NCI-H345 (cell line): ENCODE results near the gene PLAU.
"Not testable (repeated sequence)": the region's sequence is repeated elsewhere in the genome, so short reads cannot be mapped to it uniquely, and the experiment has no call there.

Source experiments
- DNase-seq: peaks from one replicate; lab custom pipeline; 2025; lab: John Stamatoyannopoulos, UW

PLAU gene

GRCh38 chr10:73950155-73950948, 39.4 kb downstream of the PLAU start:
- no peak for DNase-seq

GRCh38 chr10:73953665-73954064, 42.7 kb downstream of the PLAU start:
- no peak for DNase-seq

DNA sequence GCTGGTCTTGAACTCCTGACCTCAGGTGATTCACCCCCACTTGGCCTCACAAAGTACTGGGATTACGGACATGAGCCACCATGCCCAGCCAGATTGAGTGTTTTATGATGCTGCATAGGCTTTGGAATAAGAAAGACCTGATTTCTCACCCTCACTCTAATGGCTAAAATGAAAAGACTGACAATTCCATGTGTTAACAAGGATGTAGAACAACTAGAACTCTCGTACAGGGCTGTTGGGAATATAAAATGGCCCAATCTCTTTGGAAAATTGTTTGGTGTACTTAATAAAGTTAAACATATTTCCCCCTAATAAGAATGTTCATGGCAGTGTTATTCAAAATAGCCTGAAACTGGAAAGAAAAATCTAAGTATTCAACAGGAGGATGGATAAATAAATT, 43.8 kb downstream of the PLAU start:
- no peak for DNase-seq

DNA sequence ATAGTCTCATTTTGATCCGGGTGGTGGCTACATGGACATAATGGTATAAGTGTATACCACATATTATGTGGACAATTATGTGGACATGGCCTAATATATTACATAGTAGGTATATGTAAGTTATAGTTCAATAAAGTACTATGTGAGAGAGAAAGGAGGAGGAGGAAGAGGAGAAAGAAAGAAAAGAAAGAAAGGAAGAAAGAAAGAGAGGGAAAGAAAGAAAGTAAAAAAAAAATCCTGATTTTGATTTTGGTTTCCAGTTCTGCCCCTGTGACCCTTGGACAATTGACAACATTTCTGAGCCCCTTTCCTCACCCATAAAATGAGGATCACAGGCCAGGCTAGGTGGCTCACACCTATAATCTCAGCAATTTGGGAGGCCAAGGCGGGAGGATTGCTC, 44.8 kb downstream of the PLAU start:
- DNase-seq = no peak

- DNase-seq = no peak
Observed at GRCh38 chr10:73956476-73957359, 45.8 kb downstream of the PLAU start.

DNA sequence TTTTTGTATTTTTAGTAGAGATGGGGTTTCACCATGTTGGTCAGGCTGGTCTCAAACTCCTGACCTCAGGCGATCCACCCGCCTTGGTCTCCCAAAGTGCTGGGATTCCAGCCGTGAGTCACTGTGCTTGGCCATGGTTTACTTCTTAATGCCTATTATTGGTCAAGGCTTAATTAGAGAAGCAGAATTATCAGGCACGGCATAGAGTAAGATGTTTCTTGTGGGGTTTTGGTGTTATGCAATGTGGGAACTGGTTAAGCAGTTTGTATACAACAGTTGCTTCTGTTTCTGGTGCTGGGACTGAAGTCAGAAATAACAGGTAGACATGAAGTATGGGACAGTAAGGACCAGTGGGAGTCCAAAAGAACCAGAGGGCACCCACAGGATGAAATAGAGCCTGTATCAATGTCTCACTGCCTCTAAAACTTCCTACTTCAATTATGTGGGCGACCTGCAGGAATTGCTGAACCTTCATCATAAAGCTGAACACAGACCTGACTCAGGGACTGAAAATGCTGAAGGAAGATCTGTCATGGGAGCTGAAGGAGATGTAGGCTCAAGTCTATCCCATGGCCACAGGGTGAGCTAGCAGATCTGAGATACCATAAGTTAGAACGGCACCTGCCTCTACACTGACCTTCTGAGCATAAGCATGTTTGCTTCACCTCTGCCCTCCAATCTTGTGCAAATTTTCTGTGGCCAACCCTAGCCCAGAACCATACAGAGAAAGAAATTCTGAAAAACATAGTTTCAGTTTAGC, 48.7 kb downstream of the PLAU start:
- no peak for DNase-seq

GRCh38 chr10:73962386-73962785, 51.5 kb downstream of the PLAU start:
- DNase-seq = no peak

- not testable (repeated sequence) for DNase-seq
Observed at GRCh38 chr10:73963533-73963932, 52.6 kb downstream of the PLAU start.

GRCh38 chr10:73964743-73965142, 53.8 kb downstream of the PLAU start:
- no peak for DNase-seq

DNA sequence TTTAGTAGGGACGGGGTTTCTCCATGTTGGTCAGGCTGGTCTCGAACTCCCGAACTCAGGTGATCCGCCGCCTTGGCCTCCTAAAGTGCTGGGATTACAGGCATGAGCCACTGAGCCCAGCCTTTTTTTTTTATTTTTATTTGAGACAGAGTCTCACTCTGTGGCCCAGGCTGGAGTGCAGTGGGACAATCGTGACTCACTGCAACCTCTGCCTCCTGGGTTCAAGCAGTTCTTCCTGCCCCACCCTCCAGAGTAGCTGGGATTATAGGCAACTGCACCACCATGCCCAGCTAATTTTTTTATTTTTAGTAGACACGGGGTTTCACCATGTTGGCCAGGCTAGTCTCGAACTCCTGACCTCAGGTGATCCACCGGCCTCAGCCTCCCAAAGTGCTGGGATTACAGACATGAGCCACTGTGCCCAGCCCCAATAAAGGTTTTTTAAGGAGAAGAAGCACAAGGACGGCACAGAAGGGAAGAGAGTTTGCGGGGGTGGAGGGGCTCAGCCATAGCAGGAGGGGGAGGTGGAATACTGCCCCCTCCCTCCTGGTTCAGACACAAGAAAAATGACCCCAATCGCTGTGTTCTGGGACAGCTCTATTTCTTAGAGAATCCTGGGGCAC, 54.4 kb downstream of the PLAU start:
- not testable (repeated sequence) for DNase-seq

DNA sequence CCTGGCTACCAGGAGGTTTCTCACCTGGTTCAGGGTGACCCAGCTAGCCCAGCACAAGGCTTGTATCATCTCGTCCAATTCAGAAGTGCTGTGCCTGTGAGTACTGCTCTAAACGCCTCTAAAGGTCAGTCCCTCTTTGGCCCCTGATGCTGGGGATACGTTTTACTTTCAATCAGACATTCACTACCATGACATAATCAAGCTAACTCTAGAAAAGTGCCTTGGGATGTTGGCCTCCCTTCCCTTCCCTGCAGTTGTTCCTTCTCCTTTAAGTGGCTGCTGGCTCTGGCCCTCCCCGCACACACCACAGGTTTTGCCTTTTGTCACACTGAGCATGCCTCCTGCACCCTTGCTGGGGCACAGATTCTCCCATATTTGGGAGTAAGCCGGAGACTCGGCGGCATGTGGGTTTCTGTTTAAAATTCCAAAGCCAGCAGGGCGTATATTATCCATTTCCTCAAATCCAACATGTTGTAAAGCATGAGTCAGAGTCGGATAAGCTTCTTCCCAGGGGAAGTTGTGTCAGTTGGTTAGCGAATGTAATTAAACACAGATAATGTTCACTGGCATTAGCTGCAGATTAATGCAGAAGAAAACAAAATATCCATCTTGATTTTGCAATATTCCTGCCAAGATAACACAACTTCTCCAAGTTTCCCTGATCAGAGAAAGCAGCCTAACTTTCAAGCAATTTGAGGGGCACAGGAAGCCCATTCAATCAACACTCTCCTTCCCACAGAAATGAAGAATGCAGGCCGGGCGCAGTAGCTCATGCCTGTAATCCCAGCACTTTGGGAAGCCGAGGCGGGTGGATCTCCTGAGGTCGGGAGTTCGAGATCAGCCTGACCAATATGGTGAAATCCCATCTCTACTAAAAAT, 55.2 kb downstream of the PLAU start:
- DNase-seq = no peak

GRCh38 chr10:73967022-73967429, 56.1 kb downstream of the PLAU start:
- no peak for DNase-seq
